Activated T-cell treated with anti-CD3 and anti-CD28 coated beads, Interleukin-2, amount 50 U/mL, for 48 hours (primary cell): ENCODE data around the gene PTBP1.

Experiments used
- DNase-seq, 2 experiments: peaks; one replicate each; pipeline ENCODE4 v3.0.0-alpha.2; 2020

The PTBP1 gene

GRCh38 chr19:796692-797527 lies at the start of gene PTBP1:
Gene PTBP1 (plus strand): TSS chr19:797452. CDS start chr19:797498, 46 bp downstream.
- peak; percentile 98 to 99 for DNase-seq

GRCh38 chr19:748274-748598 lies 49.0 kb upstream of the PTBP1 start:
- no peak for DNase-seq

- DNase-seq = no peak
Observed at GRCh38 chr19:749811-750210, 47.4 kb upstream of the PTBP1 start.

- DNase-seq = no peak
Observed at GRCh38 chr19:750640-751423, 46.4 kb upstream of the PTBP1 start, which contains the start of gene MISP. Gene MISP (plus strand): TSS chr19:751112. CDS start chr19:756947, 5,835 bp downstream.

DNA sequence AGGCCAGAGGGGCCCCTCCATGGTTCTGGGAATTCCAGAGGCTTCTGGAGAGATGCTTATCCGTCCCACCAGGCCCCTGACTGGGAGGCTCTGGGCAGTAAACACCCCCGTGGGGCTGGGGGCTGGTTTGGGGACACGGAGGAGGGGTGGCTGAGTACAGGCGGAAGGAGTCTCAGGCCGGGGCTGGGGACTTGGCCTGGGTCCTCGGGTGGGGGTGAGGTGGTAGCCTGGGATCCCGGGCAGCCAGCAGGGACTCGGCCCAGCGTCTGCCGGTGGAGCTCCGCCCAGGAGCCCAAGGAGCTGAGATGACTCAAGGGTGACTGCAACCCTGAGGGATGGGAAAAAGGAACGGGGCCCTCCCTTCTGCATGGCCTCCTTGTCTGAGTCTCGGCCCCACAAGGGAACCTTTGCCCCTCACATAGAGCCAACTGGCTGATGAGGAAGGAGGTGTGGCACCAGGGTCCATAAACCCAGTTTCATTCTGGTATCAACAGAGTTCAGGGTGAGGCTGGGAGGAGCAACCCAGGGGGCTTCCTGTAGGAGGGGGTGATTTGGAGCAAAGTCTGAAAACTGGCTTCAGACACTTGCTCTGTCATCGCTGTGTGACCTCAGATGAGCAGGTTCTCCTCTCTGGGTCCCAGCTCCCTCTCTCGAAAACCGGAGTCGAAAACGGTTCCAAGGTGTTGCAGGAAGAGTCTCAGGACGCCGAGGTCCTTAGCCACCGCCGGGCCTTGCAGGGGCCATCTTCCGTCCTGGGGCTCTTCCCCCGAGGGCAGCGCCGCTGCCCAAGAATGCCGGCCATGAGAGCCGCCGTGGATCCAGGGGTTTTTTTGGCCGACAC lies 45.5 kb upstream of the PTBP1 start:
- DNase-seq = no peak

GRCh38 chr19:752652-753517 lies 44.4 kb upstream of the PTBP1 start:
- DNase-seq = no peak

- no peak for DNase-seq
Observed at GRCh38 chr19:754530-754929, 42.7 kb upstream of the PTBP1 start.

GRCh38 chr19:755063-755462 lies 42.2 kb upstream of the PTBP1 start:
- DNase-seq = no peak

- DNase-seq = peak; percentile 39 to 40
Observed at GRCh38 chr19:756236-756635, 41.0 kb upstream of the PTBP1 start.

- DNase-seq = no peak
Observed at GRCh38 chr19:756821-757688, 40.2 kb upstream of the PTBP1 start.

DNA sequence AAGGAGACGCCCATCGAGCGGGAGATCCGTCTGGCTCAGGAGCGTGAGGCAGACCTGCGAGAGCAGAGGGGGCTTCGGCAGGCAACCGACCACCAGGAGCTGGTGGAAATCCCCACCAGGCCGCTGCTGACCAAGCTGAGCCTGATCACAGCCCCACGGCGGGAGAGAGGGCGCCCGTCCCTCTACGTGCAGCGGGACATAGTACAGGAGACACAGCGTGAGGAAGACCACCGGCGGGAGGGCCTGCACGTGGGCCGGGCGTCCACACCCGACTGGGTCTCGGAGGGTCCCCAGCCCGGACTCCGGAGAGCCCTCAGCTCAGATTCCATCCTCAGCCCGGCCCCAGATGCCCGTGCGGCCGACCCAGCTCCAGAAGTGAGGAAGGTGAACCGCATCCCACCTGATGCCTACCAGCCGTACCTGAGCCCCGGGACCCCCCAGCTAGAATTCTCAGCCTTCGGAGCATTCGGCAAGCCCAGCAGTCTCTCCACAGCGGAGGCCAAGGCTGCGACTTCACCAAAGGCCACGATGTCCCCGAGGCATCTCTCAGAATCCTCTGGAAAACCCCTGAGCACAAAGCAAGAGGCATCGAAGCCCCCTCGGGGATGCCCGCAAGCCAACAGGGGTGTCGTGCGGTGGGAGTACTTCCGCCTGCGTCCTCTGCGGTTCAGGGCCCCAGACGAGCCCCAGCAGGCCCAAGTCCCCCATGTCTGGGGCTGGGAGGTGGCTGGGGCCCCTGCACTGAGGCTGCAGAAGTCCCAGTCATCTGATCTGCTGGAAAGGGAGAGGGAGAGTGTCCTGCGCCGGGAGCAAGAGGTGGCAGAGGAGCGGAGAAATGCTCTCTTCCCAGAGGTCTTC lies 39.2 kb upstream of the PTBP1 start:
- no peak for DNase-seq

GRCh38 chr19:763181-763580 lies 34.1 kb upstream of the PTBP1 start:
- no peak for DNase-seq

DNA sequence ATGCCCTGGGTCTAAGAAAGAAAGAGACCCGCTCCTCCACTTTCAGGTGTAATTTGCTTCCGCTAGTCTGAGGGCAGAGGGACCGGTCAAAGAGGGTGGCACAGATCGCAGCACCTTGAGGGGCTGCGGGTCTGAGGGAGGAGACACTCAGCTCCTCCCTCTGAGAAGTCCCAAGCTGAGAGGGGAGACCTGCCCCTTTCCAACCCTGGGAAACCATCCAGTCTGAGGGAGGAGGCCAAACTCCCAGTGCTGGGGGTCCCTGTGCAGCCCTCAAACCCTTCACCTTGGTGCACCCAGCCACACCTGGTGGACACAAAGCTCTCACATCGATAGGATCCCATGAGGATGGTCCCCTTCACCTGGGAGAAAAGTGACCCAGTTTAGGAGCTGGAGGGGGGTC lies 33.4 kb upstream of the PTBP1 start:
- DNase-seq = no peak

DNA sequence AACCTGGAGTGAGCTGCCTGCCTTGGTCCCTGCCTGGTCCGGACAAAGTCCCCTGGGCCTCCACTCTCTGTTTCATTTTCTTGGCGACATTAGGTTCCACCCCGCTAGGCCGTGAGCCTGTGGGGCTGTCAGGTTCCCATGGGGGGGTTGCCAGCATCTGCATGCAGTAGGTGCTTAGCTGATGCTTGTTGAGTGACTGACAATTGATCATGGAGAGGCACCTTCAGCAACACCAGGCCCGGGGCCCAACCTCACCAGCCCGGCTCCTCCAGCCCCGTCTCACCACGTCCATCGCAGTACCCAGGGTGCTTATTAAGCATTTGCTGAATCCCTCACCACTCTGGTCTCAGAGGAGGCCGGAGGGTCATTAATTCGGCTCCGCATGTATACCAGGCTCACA lies 33.0 kb upstream of the PTBP1 start:
- no peak for DNase-seq

GRCh38 chr19:765179-765738 lies 32.0 kb upstream of the PTBP1 start:
- DNase-seq = no peak

- DNase-seq = no peak
Observed at GRCh38 chr19:768424-768823, 28.8 kb upstream of the PTBP1 start.

DNA sequence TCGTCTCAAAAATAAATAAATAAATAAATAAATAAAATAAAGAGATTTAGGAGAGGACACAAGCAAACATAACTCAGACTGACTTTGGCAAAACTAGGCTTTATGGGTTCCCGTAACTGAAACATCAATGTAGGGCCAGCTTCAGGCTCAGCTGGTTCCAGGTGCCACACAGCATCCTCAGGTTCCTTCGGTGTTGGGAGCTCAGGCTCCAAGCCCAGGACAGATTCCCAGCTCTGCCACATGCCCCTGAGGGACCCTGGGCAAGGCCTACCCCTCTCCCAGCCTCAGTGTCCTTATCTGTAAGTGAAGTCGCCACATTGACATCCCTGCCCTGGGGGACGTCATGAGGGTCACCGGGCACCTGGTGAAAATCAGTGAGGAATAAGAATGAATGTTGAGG lies 27.6 kb upstream of the PTBP1 start:
- no peak for DNase-seq

DNA sequence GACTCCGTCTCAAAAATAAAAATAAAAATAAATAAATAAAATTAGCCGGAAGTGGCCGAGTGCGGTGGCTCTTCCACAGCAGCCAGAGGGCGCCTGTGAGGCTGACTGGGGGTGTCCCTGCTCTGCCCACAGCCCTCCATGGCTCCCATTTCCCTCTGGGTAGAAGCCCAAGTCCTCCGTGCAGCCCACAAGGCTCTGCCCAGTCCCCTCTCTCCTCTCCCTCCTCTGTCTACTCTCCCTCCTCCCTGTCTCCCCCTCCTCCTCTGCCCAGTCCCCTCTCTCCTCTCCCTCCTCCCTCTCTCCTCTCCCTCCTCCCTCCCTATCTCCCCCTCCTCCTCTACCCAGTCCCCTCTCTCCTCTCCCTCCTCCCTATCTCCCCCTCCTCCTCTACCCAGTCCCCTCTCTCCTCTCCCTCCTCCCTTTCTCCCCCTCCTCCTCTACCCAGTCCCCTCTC lies 25.9 kb upstream of the PTBP1 start:
- peak; percentile 37 to 55 for DNase-seq

- DNase-seq = no peak
Observed at GRCh38 chr19:772063-772462, 25.2 kb upstream of the PTBP1 start.
